ENCODE results near the gene RASSF3. TPM values are rescaled to one million over a fixed set of nuclear protein-coding genes. Genes with fewer than 3 reads are reported as not detected.

RASSF3 gene
- total RNA-seq, 4 donors from 2014 or later: 5.2 to 11.5 (median 7.0) TPM

GRCh38 chr12:64633011-64633939 lies 23.0 kb downstream of the RASSF3 start:
- Histone ChIP-seq H3K4me1 (no peaks in the 10 kb centered on the region), H3K27ac (no peak overlapping the region), H3K4me3 (no peak overlapping the region), H3K36me3 (no peaks in the 10 kb centered on the region), H3K9me3 (no peaks in the 10 kb centered on the region), H3K27me3 (no peaks in the 10 kb centered on the region)
- no peak for TF ChIP-seq POLR2A (IDR thresholded peaks at IDR 0.05)
- TF ChIP-seq, protein P1, sequence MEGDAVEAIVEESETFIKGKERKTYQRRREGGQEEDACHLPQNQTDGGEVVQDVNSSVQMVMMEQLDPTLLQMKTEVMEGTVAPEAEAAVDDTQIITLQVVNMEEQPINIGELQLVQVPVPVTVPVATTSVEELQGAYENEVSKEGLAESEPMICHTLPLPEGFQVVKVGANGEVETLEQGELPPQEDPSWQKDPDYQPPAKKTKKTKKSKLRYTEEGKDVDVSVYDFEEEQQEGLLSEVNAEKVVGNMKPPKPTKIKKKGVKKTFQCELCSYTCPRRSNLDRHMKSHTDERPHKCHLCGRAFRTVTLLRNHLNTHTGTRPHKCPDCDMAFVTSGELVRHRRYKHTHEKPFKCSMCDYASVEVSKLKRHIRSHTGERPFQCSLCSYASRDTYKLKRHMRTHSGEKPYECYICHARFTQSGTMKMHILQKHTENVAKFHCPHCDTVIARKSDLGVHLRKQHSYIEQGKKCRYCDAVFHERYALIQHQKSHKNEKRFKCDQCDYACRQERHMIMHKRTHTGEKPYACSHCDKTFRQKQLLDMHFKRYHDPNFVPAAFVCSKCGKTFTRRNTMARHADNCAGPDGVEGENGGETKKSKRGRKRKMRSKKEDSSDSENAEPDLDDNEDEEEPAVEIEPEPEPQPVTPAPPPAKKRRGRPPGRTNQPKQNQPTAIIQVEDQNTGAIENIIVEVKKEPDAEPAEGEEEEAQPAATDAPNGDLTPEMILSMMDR (IDR thresholded peaks at IDR 0.05 in 4 of 5, conservative IDR thresholded peaks at IDR 0.05 in 1 of 5): no peak
- intact Hi-C loops (cut with DNase I; ENCODE audit: low total_unique reads): no loop called here
- DNase-seq: no peak
- no peak for ATAC-seq
- in situ Hi-C loops (cut with MboI; ENCODE audit: low sequenced_read_pairs in 4 of 4): no loop called here

GRCh38 chr12:64633940-64634337 lies 23.6 kb downstream of the RASSF3 start:
- TF ChIP-seq, protein P1 (IDR thresholded peaks at IDR 0.05 in 4 of 5, conservative IDR thresholded peaks at IDR 0.05 in 1 of 5): no peak
- no peak for TF ChIP-seq POLR2A (IDR thresholded peaks at IDR 0.05)
- Histone ChIP-seq H3K4me3 (no peak overlapping the region), H3K9me3 (no peaks in the 10 kb centered on the region), H3K27ac (no peak overlapping the region), H3K4me1 (no peaks in the 10 kb centered on the region), H3K27me3 (no peaks in the 10 kb centered on the region), H3K36me3 (no peaks in the 10 kb centered on the region)
- intact Hi-C loops (cut with DNase I; ENCODE audit: low total_unique reads) (no loop called here), in situ Hi-C loops (cut with MboI; ENCODE audit: low sequenced_read_pairs in 4 of 4) (no loop called here)
- ATAC-seq: no peak
- no peak for DNase-seq

DNA sequence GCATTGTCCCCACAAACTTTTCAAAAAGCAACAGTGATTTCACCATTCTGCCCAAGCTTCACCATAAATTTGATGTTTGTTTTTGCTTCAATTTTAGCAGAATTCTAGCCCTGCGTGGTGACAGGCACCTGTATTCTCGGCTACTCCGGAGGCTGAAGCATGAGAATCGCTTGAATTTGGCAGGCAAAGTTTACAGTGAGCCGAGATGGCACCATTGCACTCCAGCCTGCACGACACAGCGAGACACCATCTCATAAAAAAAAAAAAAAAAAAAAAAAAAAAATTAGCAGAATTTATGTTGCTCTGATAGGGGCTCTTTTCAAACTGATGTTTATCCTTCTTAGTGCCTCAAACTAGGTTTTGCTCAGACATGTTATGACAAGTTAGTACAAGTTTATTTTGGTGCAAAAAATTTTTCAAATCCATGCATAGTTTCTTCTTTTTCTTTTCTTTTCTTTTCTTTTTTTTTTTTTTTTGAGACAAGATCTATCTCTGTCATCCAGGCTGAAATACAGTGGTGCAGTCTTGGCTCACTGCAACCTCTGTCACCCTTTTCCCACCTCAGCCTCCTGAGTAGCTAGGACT lies 24.3 kb downstream of the RASSF3 start:
- intact Hi-C loops (cut with DNase I; ENCODE audit: low total_unique reads) (no loop called here), in situ Hi-C loops (cut with MboI; ENCODE audit: low sequenced_read_pairs in 4 of 4) (no loop called here)
- Histone ChIP-seq H3K9me3 (no peaks in the 10 kb centered on the region), H3K4me3 (no peak overlapping the region), H3K27ac (no peak overlapping the region), H3K4me1 (no peaks in the 10 kb centered on the region), H3K36me3 (no peaks in the 10 kb centered on the region), H3K27me3 (no peaks in the 10 kb centered on the region)
- ATAC-seq (no peak), DNase-seq (no peak)
- TF ChIP-seq POLR2A (IDR thresholded peaks at IDR 0.05): no peak

DNA sequence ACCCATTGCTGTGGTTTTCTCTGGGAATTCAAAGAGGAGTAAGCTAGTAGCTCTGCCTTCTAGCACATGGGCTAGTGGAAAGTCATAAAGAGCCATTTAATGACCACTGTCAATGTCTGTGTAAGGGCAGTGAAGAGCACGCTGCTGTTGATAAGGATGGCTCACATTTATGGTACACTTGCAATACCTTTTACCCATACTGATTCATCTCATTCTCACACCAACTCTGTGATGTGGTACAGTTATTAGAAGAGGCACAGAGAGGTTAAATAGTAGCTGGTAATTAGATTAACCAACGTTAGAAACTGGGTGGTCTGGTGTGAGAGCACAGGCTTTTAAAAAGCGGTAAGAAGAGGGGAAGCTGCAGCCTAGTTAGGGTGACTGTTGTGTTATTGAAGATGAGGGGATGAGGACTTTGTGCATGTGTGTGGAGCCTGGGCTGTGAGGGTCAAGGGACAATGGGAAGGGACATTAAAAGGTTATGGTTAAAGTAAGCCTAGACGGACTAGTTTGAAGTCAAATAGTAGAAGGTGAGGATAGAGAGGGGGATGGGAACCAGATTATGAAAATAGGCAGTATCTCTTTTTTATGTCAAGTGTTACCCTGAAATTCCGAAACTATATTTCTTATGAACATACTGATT lies 25.2 kb downstream of the RASSF3 start:
- ATAC-seq (no peak), DNase-seq (no peak)
- Histone ChIP-seq H3K27me3 (no peaks in the 10 kb centered on the region), H3K9me3 (no peaks in the 10 kb centered on the region), H3K27ac (no peak overlapping the region), H3K4me3 (no peak overlapping the region), H3K4me1 (no peaks in the 10 kb centered on the region), H3K36me3 (no peaks in the 10 kb centered on the region)
- in situ Hi-C loops (cut with MboI; ENCODE audit: low sequenced_read_pairs in 4 of 4) (no loop called here), intact Hi-C loops (cut with DNase I; ENCODE audit: low total_unique reads) (no loop called here)
- TF ChIP-seq, protein P1 (IDR thresholded peaks at IDR 0.05 in 4 of 5, conservative IDR thresholded peaks at IDR 0.05 in 1 of 5): no peak
- TF ChIP-seq POLR2A (IDR thresholded peaks at IDR 0.05): no peak

DNA sequence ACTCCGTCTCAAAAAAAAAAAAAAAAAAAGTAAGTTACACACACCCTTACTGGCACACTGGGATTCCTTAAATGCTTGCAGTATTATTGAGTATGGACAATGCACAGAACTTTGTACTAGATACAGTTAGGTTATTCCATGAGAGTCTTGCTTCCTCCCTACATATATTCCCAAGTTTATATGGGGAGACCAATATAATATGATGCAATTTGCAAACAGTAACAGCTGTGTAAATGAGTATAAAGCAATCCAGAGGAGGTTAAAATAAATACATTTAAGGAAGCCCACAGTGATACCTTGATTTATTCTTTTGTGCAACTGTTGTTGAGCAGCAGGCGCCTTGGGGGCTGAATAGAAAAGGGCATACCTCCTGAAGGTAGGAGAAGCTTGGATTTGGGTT lies 26.6 kb downstream of the RASSF3 start:
- no peaks in the 10 kb centered on the region for H3K4me1 ChIP-seq
- H3K9me3 ChIP-seq: no peaks in the 10 kb centered on the region
- H3K36me3 ChIP-seq: no peaks in the 10 kb centered on the region
- no peaks in the 10 kb centered on the region for H3K27me3 ChIP-seq
- DNase-seq (no peak), ATAC-seq (no peak)
- TF ChIP-seq, protein P1 (IDR thresholded peaks at IDR 0.05 in 4 of 5, conservative IDR thresholded peaks at IDR 0.05 in 1 of 5): no peak
- TF ChIP-seq POLR2A (IDR thresholded peaks at IDR 0.05): no peak
- no peak overlapping the region for H3K4me3 ChIP-seq
- H3K27ac ChIP-seq: no peak overlapping the region
- intact Hi-C loops (cut with DNase I; ENCODE audit: low total_unique reads): no loop called here
- in situ Hi-C loops (cut with MboI; ENCODE audit: low sequenced_read_pairs in 4 of 4): no loop called here
